Glomerular visceral epithelial cell (primary cell): ENCODE data around the gene ITGB4.

Source experiments
- DNase-seq: peaks from one replicate; pipeline ENCODE4 v3.0.0-alpha.2; 2016; ENCODE audit errors: extremely low spot score

Gene ITGB4

GRCh38 chr17:75697651-75698291, 23.5 kb upstream of the ITGB4 start:
- no peak for DNase-seq

DNA sequence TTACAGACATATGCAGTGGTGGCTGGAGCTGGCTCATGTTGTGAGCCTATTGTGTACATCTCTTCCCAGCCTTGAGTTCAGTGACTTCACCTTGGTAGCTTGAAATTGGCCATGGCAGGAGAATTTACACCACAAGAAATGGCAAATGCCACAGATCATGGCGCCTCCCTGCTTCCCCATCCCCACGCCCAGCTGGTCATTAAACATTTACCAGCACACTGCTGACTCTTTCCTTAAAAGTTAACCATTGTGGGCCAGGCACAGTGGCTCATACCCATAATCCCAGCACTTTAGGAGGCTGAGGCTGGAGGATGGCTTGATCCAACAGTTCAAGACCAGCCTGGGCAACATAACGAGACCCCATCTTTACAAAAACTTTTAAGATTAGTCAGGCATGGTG, 22.6 kb upstream of the ITGB4 start:
- DNase-seq: peak; percentile 51

GRCh38 chr17:75701288-75701687, 20.0 kb upstream of the ITGB4 start:
- no peak for DNase-seq

- DNase-seq: no peak
These were observed 18.1 kb upstream of the ITGB4 start for GRCh38 chr17:75703191-75703590.

DNA sequence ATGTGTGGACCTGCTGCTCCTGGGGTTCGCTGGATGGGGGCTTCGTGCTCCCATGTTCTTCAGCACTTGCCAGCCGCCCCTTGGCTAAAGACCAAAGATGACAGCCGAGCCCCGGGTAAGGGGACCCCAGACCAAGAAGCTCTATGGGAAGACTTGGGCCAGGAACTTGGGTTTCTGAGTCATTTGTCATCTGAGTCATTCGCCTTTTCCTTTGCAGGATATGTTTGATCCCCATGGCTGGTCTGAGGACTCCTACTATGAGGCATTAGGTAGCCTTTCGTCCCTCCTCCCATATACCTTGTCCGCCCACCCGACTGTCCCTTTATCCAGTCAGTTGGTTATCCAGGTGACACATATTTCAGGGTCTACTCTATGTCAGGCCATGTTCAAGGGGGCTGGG, 17.7 kb upstream of the ITGB4 start:
- no peak for DNase-seq

DNA sequence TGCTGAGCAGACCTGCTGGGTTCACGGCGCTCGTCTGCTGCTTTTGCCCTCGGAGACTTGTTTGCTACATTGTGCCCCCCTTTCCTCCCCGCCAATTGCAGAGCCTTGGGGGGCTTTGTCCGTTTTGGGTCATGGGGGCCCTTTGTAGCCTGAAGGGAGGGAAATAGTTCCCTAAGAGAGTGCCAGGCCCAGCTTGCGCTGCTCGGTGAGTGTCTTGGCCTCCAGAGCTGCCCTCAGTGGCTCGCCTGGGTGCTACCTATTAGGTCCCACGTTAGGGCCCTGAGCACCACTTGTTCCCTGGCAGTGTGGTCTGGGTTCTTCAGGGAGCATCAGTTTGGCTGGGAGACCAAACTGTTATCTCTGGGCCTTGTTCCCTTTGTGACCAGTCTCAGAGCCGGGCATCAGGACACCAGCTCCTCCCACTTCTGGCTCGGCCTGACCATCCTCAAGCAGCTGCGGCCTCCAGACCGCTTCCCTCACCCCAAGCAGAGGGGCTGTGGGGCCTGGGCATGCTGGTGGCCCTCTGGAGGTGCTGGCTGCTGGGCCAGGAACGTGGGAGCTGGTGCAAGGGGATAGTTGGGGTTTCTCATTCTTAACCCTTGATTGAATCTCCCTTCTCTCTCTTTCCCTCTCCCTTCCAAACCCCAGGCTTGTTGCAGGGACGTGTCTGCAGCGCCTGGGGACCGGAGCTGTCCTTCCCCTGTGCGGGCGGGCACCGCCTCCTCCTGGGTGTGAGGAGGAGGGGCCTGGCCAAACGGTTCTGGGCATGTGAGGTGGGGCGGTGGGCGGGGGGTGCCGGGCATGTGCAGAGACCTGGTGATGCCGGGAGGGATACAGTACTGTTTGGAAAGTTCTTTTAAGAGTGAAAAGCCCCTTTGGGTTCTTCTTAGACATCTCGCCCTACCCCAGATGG, 16.0 kb upstream of the ITGB4 start:
- no peak for DNase-seq

DNA sequence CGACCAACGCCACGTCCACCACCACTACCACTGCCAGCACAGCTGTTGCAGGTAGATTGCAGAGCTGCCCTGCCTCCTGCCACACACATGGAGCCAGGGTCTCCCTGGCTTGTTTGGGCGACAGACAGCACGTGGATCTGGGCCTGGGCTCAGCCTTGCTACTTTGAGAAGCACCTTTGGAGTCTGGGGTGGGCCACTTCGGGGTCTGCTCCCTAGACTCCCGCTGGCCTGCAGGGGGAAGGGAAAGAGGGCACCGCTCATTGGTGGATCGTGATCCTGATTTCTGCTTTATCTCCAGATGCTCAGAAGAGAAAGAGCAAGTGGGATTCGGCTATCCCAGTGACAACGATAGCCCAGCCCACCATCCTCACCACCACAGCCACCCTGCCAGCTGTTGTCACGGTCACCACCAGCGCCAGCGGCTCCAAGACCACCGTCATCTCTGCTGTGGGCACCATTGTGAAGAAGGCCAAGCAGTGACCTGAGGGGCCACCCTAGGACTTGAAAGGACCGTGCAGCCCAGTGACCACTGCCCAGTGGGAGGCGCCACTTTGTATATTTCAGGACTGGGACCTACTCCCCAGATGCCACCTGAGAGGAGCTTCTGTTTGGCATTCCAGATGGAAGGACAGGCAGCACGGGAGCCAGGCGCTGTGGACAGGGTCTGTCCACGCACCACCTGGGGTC, 15.1 kb upstream of the ITGB4 start:
- no peak for DNase-seq

GRCh38 chr17:75707079-75707571, 14.1 kb upstream of the ITGB4 start:
- DNase-seq: peak; percentile 72

DNA sequence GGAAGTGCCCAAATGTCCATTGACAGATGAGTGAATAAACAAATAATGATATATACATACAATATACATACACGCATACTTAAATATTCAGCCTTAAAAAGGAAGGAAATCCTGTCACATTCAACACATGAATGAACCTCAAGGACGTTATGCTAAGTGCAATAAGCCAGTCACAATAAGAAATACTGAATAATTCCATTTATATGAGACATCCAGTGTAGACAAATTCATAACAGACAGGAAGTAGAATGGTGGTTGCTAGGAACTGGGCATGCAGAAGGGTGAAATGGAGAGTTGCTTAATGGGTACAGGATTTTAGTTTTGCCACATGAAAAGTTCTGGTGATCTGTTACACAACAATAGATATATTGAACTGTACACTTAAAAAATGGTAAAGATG, 8.8 kb upstream of the ITGB4 start:
- no peak for DNase-seq

DNA sequence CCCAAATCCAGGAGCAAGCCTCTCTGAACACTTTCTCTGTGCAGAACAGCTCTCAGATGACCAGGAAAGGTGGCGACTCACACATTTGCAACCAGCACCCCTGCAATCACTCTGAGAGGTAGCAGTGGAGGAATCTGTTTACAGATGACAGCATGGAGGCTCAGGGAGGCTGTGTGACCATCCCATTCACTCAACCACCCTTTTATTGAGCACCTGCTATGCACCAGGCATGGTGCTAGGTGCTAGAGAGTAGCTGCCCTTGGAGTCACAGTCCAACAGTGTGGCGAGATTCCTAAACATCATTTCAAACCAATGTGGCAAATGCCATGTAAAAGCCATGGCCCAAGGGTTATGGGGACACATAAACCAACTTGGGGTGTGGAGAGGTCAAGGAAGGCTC, 1.5 kb upstream of the ITGB4 start:
- no peak for DNase-seq

DNA sequence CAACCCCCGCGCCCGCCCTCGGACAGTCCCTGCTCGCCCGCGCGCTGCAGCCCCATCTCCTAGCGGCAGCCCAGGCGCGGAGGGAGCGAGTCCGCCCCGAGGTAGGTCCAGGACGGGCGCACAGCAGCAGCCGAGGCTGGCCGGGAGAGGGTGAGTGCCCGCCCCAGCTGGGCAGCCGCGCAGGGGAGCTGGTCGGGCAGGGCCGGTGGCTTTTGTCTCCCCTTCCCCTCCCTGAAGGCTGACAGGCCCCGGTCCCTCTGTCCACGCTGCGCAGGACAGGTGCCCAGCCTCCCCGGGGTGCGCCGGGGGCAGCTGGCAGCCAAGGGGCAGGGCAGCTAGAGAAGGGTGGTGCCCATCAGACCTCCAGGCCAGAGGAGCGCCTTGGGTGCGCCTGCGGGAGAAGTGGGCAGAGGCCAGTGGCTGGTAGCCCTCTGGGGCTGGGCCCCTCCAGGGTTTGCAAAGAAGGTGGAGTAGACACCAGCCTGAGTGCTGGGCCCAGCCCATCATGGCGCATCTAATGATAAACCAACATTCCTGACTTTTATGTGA, 278 bp downstream of the ITGB4 start:
- no peak for DNase-seq

DNA sequence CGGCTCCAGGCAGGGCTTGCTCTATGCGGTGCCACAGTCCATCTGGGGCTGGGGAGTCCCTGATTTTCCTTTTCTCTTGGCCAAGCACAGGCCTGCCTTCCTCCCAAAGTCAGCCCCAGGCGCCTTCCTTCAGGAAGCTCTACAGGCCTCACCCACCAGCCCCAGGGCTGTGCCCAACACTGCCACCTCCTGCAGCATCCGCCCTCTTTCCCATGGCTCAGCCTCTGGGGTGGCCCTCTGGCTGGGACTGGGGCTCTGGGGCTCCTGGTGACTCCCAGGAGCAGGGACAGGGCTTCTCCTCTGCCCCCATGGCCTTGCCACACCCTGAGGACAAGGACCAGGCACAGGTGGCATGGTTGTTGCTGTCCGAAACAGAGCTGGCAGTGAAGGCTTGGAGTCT, 817 bp downstream of the ITGB4 start:
- DNase-seq: no peak

GRCh38 chr17:75722542-75723095, 1.4 kb downstream of the ITGB4 start:
- DNase-seq: no peak

- no peak for DNase-seq
These were observed 2.1 kb downstream of the ITGB4 start for GRCh38 chr17:75723171-75723930.

GRCh38 chr17:75724016-75725003, 3.1 kb downstream of the ITGB4 start:
- no peak for DNase-seq

DNA sequence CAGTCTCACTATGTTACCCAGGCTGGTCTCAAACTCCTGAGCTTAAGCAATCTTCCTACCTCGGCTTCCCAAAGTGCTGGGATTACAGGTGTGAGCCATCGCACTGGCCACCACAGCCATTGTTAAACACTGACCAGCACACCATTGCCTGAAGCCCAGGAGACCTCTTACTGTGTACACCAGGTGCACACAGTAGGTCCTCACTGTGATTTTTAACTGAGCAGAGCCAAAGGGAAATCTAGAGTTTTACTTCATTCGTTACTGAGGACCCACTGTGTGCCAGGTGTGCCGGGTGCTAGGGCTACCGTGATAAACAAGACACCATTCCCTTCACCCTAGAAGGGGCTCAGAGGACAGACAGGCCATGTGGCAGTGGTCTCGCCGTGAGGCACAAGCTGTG, 4.2 kb downstream of the ITGB4 start:
- no peak for DNase-seq

DNA sequence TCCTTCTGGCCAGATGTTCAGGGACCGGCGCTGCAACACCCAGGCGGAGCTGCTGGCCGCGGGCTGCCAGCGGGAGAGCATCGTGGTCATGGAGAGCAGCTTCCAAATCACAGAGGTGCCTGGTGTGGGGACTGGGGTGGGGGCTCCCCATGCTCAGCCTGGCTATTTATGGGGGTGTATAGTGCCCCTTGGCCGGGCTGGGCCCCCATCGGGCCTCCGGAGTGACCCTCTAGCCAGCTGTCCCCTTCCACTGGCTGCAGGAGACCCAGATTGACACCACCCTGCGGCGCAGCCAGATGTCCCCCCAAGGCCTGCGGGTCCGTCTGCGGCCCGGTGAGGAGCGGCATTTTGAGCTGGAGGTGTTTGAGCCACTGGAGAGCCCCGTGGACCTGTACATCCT, 6.1 kb downstream of the ITGB4 start:
- DNase-seq: no peak

GRCh38 chr17:75729351-75729750, 8.1 kb downstream of the ITGB4 start:
- DNase-seq: no peak

DNA sequence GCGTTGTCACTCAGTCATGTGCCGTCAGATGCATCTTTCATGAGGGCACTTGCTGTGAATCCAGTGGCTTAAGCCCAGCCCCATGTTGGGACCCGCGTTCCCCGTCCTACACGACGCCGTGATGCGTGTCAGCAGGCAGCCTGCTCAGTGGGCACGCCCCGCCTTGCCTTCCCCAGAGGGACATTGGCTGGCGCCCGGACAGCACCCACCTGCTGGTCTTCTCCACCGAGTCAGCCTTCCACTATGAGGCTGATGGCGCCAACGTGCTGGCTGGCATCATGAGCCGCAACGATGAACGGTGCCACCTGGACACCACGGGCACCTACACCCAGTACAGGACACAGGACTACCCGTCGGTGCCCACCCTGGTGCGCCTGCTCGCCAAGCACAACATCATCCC, 8.8 kb downstream of the ITGB4 start:
- no peak for DNase-seq
